ENCODE results near the gene ESPN.
"Not testable (repeated sequence)": the region's sequence is repeated elsewhere in the genome, so short reads cannot be mapped to it uniquely, and the experiment has no call there.

The ESPN gene

DNA sequence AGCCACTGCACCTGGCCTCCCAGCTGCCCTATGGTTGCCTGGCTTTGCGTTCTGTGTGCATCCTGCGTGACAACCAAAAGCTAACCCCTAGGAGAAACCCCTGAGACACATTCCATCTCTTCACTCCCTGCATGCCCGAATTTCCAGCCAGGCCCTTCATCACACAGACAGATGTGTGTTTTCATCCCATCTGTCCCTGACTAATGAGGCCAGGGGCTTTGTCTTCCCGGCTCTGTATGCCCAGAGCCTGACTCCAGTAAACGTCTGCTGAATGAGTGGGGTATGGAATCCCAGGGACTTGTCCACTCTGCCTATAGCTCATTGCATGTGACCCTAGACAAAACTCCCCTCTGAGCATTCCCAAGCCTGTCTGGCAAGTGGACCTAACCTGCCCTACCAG is 9.6 kb downstream of the ESPN start:
- no peaks in the 10 kb centered on the region for H3K36me3 ChIP-seq (ENCODE audit: insufficient read depth, insufficient read length, low read length)
- TF ChIP-seq ZNF274 (IDR thresholded peaks at IDR 0.05; ENCODE audit: low read depth, low read length) (no peak), YY1 (IDR thresholded peaks at IDR 0.05; ENCODE audit: insufficient read depth, insufficient read length) (no peak), SUZ12 (IDR thresholded peaks at IDR 0.05; ENCODE audit: extremely low read depth, insufficient read depth, insufficient read length) (no peak)
- H3K9me3 ChIP-seq (ENCODE audit: insufficient read depth, low read length): no peaks in the 10 kb centered on the region
- peaks cover 7% of the 10 kb centered on the region for H3K4me1 ChIP-seq (ENCODE audit: insufficient read depth, insufficient read length)
- no peak for DNase-seq (ENCODE audit: low read depth, low spot score)
- no peak overlapping the region for H3K9ac ChIP-seq (ENCODE audit: insufficient read length, low read depth)
- no peaks in the 10 kb centered on the region for H3K27me3 ChIP-seq (ENCODE audit: insufficient read depth, insufficient read length)
- no peak overlapping the region for H3K4me3 ChIP-seq (ENCODE audit: insufficient read length, low read depth)

DNA sequence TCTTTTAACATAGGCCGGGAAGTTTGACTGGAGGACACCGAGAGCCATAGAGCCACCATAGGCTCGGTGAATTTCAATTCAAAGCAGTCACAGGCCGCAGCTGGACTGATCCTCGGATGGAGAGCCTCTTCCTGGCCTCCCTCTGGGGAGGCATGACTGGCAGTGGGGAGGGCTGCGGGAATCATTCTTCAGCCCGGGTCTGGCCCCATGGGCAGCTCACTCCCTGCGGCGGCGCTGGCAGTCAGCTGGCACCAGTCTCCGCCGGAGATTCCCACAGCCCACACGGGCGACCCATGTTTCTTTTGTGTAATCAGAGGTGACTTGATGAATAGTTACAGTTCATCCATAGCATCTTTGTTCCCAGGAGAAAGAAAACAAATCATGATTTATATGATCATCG is 10.6 kb downstream of the ESPN start:
- Histone ChIP-seq H3K9me3 (ENCODE audit: insufficient read depth, low read length) (no peaks in the 10 kb centered on the region), H3K4me3 (ENCODE audit: insufficient read length, low read depth) (no peak overlapping the region), H3K27me3 (ENCODE audit: insufficient read depth, insufficient read length) (no peaks in the 10 kb centered on the region), H3K36me3 (ENCODE audit: insufficient read depth, insufficient read length, low read length) (no peaks in the 10 kb centered on the region), H3K9ac (ENCODE audit: insufficient read length, low read depth) (no peak overlapping the region), H3K4me1 (ENCODE audit: insufficient read depth, insufficient read length) (peaks cover 7% of the 10 kb centered on the region)
- no peak for TF ChIP-seq SUZ12 (IDR thresholded peaks at IDR 0.05; ENCODE audit: extremely low read depth, insufficient read depth, insufficient read length)
- TF ChIP-seq ZNF274 (IDR thresholded peaks at IDR 0.05; ENCODE audit: low read depth, low read length): no peak
- TF ChIP-seq YY1 (IDR thresholded peaks at IDR 0.05; ENCODE audit: insufficient read depth, insufficient read length): no peak
- DNase-seq (ENCODE audit: low read depth, low spot score): no peak

DNA sequence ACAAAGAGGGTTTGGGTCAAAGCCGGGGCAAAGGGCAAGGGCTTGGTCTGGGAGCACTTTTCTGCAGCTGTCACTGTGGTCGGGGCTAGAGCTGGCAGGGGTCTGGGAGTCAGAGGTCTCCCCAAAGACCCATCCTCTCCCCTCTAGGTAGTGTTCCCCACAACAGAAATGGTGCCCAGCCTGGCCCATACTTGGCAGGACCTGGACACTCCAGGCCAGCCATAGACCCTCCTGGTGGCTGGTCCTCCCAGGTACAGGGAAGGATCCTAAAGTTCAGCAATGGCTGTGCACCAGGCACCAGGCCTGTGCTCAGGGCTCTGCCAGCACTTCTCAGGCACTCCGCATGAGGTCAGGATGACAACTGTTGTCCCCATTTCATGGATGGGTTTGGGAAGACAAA is 11.0 kb downstream of the ESPN start:
- DNase-seq (ENCODE audit: low read depth, low spot score): no peak
- Histone ChIP-seq H3K4me1 (ENCODE audit: insufficient read depth, insufficient read length) (peaks cover 7% of the 10 kb centered on the region), H3K9me3 (ENCODE audit: insufficient read depth, low read length) (no peaks in the 10 kb centered on the region), H3K27me3 (ENCODE audit: insufficient read depth, insufficient read length) (no peaks in the 10 kb centered on the region), H3K4me3 (ENCODE audit: insufficient read length, low read depth) (no peak overlapping the region), H3K9ac (ENCODE audit: insufficient read length, low read depth) (no peak overlapping the region), H3K36me3 (ENCODE audit: insufficient read depth, insufficient read length, low read length) (no peaks in the 10 kb centered on the region)
- no peak for TF ChIP-seq YY1 (IDR thresholded peaks at IDR 0.05; ENCODE audit: insufficient read depth, insufficient read length)
- TF ChIP-seq SUZ12 (IDR thresholded peaks at IDR 0.05; ENCODE audit: extremely low read depth, insufficient read depth, insufficient read length): no peak

DNA sequence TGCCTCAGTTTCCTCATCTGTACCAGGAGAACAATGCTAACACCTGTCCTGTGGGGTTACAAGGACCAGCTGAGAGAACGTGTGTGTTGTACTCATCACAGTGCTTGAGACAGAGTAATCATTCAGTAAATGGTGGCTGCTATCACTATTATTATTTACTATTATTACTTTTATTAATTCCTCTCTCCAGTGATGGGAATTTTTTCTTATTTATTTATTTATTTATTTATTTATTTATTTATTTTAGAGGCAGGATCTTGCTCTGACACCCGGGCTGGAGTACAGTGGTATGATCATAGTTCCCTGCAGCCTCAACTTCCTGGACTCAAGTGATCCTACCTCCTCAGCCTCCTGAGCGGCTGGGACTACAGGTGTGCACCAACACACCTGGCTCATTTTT is 11.7 kb downstream of the ESPN start:
- not testable (repeated sequence) for H3K4me3 ChIP-seq (ENCODE audit: insufficient read length, low read depth); H3K4me1 ChIP-seq (ENCODE audit: insufficient read depth, insufficient read length); H3K9ac ChIP-seq (ENCODE audit: insufficient read length, low read depth); DNase-seq (ENCODE audit: low read depth, low spot score); H3K27me3 ChIP-seq (ENCODE audit: insufficient read depth, insufficient read length); H3K9me3 ChIP-seq (ENCODE audit: insufficient read depth, low read length); H3K36me3 ChIP-seq (ENCODE audit: insufficient read depth, insufficient read length, low read length)

DNA sequence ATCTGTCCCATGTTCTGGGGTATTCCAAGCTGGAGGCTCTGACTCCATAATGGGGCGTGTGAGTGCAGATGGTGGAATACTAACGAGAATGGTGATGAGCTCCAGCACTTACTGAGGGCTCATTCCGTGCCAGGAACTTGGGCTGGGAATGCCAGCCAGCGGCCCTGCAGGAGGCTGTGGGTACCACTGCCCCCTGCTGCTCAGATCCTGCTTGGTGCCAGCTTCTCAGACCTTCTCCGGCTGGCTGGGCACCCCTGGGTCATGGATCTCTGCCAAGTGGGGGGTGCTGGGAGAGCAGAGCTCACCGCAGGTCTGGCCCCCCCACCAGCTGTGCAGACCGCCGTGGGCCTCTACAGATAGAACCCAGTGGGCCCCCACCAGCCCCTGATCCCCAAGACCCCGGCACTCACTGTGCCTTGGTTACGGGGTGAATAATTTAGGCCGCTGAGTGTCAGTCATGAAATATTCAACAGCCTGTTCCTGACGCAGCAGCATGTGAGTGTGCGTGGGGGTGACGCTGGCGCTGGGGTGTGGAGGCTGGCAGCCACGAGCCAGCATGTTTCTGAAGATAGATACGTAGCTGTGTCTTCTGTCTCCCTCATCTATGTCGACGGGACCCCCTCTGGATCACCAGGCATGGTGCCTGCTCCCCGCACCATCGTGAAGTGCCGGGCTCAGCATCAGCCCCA is 12.6 kb downstream of the ESPN start:
- DNase-seq (ENCODE audit: low read depth, low spot score); H3K9ac ChIP-seq (ENCODE audit: insufficient read length, low read depth); H3K4me3 ChIP-seq (ENCODE audit: insufficient read length, low read depth); H3K9me3 ChIP-seq (ENCODE audit: insufficient read depth, low read length); H3K27me3 ChIP-seq (ENCODE audit: insufficient read depth, insufficient read length); H3K36me3 ChIP-seq (ENCODE audit: insufficient read depth, insufficient read length, low read length): not testable (repeated sequence)
- H3K4me1 ChIP-seq (ENCODE audit: insufficient read depth, insufficient read length): peaks cover 13% of the 10 kb centered on the region

DNA sequence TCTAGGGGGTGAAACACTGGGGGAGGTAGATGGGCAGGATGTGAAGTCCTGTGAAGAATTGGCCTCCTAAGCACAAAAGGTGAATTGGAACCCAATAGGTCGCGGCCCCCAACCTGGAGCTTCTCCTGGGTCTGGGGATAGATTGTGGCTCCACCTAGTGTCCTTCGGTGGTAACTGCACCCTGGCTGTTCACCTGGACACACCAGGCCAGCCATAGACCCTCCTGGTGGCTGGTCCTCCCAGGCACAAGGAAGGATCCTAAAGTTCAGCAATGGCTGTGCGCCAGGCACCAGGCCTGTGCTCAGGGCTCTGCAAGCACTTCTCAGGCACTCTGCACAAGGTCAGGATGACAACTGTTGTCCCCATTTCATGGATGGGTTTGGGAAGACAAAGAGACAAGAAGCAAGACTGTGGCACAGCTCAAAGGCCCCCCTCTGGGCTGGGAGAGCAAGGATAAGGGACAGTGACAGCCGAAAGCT is 13.5 kb downstream of the ESPN start:
- DNase-seq (ENCODE audit: low read depth, low spot score): peak; percentile 58
- H3K9me3 ChIP-seq (ENCODE audit: insufficient read depth, low read length): no peaks in the 10 kb centered on the region
- H3K4me3 ChIP-seq (ENCODE audit: insufficient read length, low read depth): no peak overlapping the region
- peaks cover 9% of the 10 kb centered on the region for H3K27me3 ChIP-seq (ENCODE audit: insufficient read depth, insufficient read length)
- H3K36me3 ChIP-seq (ENCODE audit: insufficient read depth, insufficient read length, low read length): no peaks in the 10 kb centered on the region
- no peak for TF ChIP-seq SUZ12 (IDR thresholded peaks at IDR 0.05; ENCODE audit: extremely low read depth, insufficient read depth, insufficient read length)
- no peak for TF ChIP-seq ZNF274 (IDR thresholded peaks at IDR 0.05; ENCODE audit: low read depth, low read length)
- TF ChIP-seq YY1 (IDR thresholded peaks at IDR 0.05; ENCODE audit: insufficient read depth, insufficient read length): no peak
- H3K9ac ChIP-seq (ENCODE audit: insufficient read length, low read depth): no peak overlapping the region
- H3K4me1 ChIP-seq (ENCODE audit: insufficient read depth, insufficient read length): peaks cover 13% of the 10 kb centered on the region

DNA sequence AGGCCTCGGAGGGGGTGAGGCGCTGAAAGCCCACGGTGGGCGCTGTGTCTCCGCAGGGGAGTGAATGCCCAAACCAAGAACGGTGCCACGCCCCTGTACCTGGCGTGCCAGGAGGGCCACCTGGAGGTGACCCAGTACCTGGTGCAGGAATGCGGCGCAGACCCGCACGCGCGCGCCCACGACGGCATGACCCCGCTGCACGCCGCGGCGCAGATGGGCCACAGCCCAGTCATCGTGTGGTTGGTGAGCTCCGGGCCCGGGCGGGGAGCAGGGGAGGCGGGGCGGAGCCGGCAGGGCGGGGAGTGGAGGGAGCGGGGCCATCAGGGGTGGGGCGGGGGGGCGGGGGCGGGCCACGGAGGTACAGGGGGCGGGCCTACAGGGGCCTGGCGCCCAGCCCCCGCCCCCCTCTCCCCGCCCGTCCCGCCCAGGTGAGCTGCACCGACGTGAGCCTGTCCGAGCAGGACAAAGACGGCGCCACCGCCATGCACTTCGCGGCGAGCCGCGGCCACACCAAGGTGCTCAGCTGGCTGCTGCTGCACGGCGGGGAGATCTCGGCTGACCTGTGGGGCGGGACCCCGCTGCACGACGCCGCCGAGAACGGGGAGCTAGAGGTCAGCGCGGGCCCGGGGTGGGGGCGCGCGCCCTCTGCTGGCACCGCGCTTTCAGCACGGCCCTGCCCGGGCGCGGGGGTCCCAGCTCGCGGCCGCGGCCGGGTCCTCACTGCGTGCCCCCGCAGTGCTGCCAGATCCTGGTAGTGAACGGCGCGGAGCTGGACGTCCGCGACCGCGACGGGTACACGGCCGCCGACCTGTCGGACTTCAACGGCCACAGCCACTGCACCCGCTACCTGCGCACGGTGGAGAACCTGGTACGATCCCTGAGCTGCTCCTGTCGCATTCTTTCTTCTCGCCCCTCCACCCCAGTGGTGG is 15.9 kb downstream of the ESPN start:
- H3K9ac ChIP-seq (ENCODE audit: insufficient read length, low read depth): peak overlapping the region; percentile 74

More for the DNA sequence above, 15.9 kb downstream of the ESPN start:
- Histone ChIP-seq H3K4me1 (ENCODE audit: insufficient read depth, insufficient read length) (peaks cover 14% of the 10 kb centered on the region), H3K4me3 (ENCODE audit: insufficient read length, low read depth) (peak overlapping the region; percentile 43), H3K9me3 (ENCODE audit: insufficient read depth, low read length) (no peaks in the 10 kb centered on the region), H3K36me3 (ENCODE audit: insufficient read depth, insufficient read length, low read length) (no peaks in the 10 kb centered on the region), H3K27me3 (ENCODE audit: insufficient read depth, insufficient read length) (peaks cover 9% of the 10 kb centered on the region)
- DNase-seq (ENCODE audit: low read depth, low spot score): no peak
- no peak for TF ChIP-seq ZNF274 (IDR thresholded peaks at IDR 0.05; ENCODE audit: low read depth, low read length)
- no peak for TF ChIP-seq YY1 (IDR thresholded peaks at IDR 0.05; ENCODE audit: insufficient read depth, insufficient read length)
- TF ChIP-seq SUZ12 (IDR thresholded peaks at IDR 0.05; ENCODE audit: extremely low read depth, insufficient read depth, insufficient read length): no peak

Data from NT2/D1 (cell line).